Testis (tissue), 2 donors: Measurements from ENCODE around the gene PPP1R26.

Source experiments
- POLR2A ChIP-seq: fragments of 450-650 bp; IDR thresholded peaks from one replicate; pipeline ENCODE4 v1.6.1; 2017; ENCODE audit warnings: antibody characterized with exemption, mild to moderate bottlenecking, moderate library complexity
- TF ChIP-seq, protein P1 (sequence below), 3 experiments: fragments of 450-650 bp in 2 of 3; fragments of 200-600 bp in 1 of 3; sonication (generic) in 1 of 3; IDR thresholded peaks; one replicate each; pipeline ENCODE4 v1.5.1; 2016 to 2019; ENCODE audit warnings: antibody characterized with exemption in 3 of 3, mild to moderate bottlenecking in 2 of 3, moderate library complexity in 1 of 3

DNA sequence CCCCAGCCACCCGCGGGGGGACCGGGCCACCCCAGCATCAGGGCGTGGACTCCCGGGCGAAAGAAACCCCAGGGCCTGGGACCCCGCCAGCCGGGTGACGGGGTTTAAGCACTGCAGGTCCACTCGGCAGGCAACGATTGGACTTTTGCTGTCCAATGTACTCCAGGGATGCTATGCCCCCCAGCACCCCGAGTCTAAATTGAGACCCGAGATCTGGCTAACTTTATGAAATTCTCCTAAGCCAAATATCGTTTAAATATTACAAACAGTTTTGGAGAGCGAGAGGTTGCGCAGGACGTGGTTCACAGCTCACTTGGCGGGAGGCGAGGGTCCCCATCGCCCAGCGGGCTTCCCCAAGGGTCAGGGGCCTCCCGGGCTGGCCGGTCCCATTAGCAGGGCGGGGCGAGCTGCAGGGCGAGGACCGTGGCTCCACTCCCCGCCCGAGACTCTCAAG, 20.5 kb downstream of the PPP1R26 start:
- TF ChIP-seq POLR2A = no peak
- TF ChIP-seq, protein P1, sequence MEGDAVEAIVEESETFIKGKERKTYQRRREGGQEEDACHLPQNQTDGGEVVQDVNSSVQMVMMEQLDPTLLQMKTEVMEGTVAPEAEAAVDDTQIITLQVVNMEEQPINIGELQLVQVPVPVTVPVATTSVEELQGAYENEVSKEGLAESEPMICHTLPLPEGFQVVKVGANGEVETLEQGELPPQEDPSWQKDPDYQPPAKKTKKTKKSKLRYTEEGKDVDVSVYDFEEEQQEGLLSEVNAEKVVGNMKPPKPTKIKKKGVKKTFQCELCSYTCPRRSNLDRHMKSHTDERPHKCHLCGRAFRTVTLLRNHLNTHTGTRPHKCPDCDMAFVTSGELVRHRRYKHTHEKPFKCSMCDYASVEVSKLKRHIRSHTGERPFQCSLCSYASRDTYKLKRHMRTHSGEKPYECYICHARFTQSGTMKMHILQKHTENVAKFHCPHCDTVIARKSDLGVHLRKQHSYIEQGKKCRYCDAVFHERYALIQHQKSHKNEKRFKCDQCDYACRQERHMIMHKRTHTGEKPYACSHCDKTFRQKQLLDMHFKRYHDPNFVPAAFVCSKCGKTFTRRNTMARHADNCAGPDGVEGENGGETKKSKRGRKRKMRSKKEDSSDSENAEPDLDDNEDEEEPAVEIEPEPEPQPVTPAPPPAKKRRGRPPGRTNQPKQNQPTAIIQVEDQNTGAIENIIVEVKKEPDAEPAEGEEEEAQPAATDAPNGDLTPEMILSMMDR (IDR thresholded peaks at IDR 0.05) = no peak
